HEK293 (cell line): ENCODE data around the gene MSI2.

Experiments used
- SP2 ChIP-seq: fragments of 450-650 bp; formaldehyde crosslinking; IDR thresholded peaks from 2 replicates; pipeline ENCODE4 v1.5.1; 2016; ENCODE audit warnings: missing biosample characterization, missing genetic modification characterization
- YY1 ChIP-seq: fragments of 450-650 bp; formaldehyde crosslinking; IDR thresholded peaks from 2 replicates; pipeline ENCODE4 v1.5.1; 2018; ENCODE audit warnings: missing biosample characterization, missing genetic modification characterization
- ZNF157 ChIP-seq: fragments of 450-650 bp; formaldehyde crosslinking; IDR thresholded peaks from 2 replicates; pipeline ENCODE4 v1.5.1; 2016; ENCODE audit warnings: missing biosample characterization, missing genetic modification characterization
- ZNF777 ChIP-seq: fragments of 450-650 bp; formaldehyde crosslinking; IDR thresholded peaks from 2 replicates; pipeline ENCODE4 v1.5.1; 2017; ENCODE audit warnings: missing biosample characterization, missing genetic modification characterization, borderline replicate concordance
- TF ChIP-seq, protein P1 (sequence below): fragments of 450-650 bp; formaldehyde crosslinking; IDR thresholded peaks from 2 replicates; pipeline ENCODE4 v1.5.1; 2016; ENCODE audit warnings: missing biosample characterization, missing genetic modification characterization
- TF ChIP-seq, protein P2 (sequence below): fragments of 450-650 bp; formaldehyde crosslinking; IDR thresholded peaks from 2 replicates; pipeline ENCODE4 v1.5.1; 2017; ENCODE audit warnings: missing biosample characterization, missing genetic modification characterization

DNA sequence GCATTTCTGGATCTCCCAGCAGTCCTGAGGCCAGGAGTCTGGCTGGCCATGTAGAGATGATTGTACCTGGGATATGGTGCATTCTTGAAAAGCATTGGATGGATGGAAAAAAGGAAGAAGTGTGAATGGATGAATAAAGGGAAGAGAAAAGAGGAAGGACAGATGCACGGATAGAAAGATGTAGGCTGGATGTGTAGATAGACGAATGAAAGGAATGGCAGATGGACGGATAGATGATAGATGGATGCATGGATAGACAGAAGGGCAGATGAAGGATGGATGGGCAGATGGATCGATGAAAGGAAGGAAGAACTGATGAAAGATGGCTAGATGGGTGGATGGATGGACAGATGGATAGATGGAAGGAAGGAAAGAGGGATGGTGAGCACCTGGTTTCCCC lies 210.9 kb downstream of the MSI2 start:
- no peak for TF ChIP-seq SP2
- TF ChIP-seq, protein P1, sequence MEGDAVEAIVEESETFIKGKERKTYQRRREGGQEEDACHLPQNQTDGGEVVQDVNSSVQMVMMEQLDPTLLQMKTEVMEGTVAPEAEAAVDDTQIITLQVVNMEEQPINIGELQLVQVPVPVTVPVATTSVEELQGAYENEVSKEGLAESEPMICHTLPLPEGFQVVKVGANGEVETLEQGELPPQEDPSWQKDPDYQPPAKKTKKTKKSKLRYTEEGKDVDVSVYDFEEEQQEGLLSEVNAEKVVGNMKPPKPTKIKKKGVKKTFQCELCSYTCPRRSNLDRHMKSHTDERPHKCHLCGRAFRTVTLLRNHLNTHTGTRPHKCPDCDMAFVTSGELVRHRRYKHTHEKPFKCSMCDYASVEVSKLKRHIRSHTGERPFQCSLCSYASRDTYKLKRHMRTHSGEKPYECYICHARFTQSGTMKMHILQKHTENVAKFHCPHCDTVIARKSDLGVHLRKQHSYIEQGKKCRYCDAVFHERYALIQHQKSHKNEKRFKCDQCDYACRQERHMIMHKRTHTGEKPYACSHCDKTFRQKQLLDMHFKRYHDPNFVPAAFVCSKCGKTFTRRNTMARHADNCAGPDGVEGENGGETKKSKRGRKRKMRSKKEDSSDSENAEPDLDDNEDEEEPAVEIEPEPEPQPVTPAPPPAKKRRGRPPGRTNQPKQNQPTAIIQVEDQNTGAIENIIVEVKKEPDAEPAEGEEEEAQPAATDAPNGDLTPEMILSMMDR (tag by site-specific recombination), result no peak
- TF ChIP-seq, protein P2, sequence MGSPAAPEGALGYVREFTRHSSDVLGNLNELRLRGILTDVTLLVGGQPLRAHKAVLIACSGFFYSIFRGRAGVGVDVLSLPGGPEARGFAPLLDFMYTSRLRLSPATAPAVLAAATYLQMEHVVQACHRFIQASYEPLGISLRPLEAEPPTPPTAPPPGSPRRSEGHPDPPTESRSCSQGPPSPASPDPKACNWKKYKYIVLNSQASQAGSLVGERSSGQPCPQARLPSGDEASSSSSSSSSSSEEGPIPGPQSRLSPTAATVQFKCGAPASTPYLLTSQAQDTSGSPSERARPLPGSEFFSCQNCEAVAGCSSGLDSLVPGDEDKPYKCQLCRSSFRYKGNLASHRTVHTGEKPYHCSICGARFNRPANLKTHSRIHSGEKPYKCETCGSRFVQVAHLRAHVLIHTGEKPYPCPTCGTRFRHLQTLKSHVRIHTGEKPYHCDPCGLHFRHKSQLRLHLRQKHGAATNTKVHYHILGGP (tag by site-specific recombination), result no peak
- no peak for TF ChIP-seq ZNF777 (tag by site-specific recombination)
- no peak for TF ChIP-seq YY1 (tag by site-specific recombination)
- TF ChIP-seq ZNF157 (tag by site-specific recombination), result no peak
